GM18498 (cell line): ENCODE measurements around the gene KSR1.
"Not testable (repeated sequence)": the region's sequence is repeated elsewhere in the genome, so short reads cannot be mapped to it uniquely, and the experiment has no call there.

Experiments
- ATAC-seq: cut with Tn5 transposase; IDR thresholded peaks from one replicate; pipeline ENCODE4 v1.9.1; 2021; ENCODE audit warnings: mild to moderate bottlenecking, moderate library complexity; ENCODE audit not compliant: unreplicated experiment

KSR1 gene

GRCh38 chr17:27452828-27453227, 3.4 kb upstream of the KSR1 start:
- no peak for ATAC-seq

- no peak for ATAC-seq
These were observed 2.8 kb upstream of the KSR1 start for GRCh38 chr17:27453471-27453870.

- ATAC-seq = no peak
These were observed 2.2 kb upstream of the KSR1 start for GRCh38 chr17:27454089-27454488.

GRCh38 chr17:27455236-27455913, 873 bp upstream of the KSR1 start:
- ATAC-seq = no peak

GRCh38 chr17:27456681-27457359, 572 bp downstream of the KSR1 start:
- no peak for ATAC-seq

GRCh38 chr17:27457360-27457715, 1.1 kb downstream of the KSR1 start:
- no peak for ATAC-seq

GRCh38 chr17:27457731-27458523, 1.7 kb downstream of the KSR1 start:
- no peak for ATAC-seq

GRCh38 chr17:27458524-27458908, 2.3 kb downstream of the KSR1 start:
- no peak for ATAC-seq

GRCh38 chr17:27459433-27459832, 3.2 kb downstream of the KSR1 start:
- ATAC-seq = no peak

GRCh38 chr17:27460196-27460725, 4.0 kb downstream of the KSR1 start:
- ATAC-seq = no peak

- no peak for ATAC-seq
These were observed 5.1 kb downstream of the KSR1 start for GRCh38 chr17:27461192-27461859.

- no peak for ATAC-seq
These were observed 5.9 kb downstream of the KSR1 start for GRCh38 chr17:27462149-27462548.

GRCh38 chr17:27462714-27463113, 6.5 kb downstream of the KSR1 start:
- ATAC-seq = no peak

- no peak for ATAC-seq
These were observed 7.0 kb downstream of the KSR1 start for GRCh38 chr17:27463235-27463677.

GRCh38 chr17:27464019-27464418, 7.8 kb downstream of the KSR1 start:
- not testable (repeated sequence) for ATAC-seq

- ATAC-seq = no peak
These were observed 8.2 kb downstream of the KSR1 start for GRCh38 chr17:27464431-27464830.

GRCh38 chr17:27465875-27466274, 9.6 kb downstream of the KSR1 start:
- not testable (repeated sequence) for ATAC-seq

GRCh38 chr17:27466376-27466742, 10.1 kb downstream of the KSR1 start:
- ATAC-seq = peak; percentile 22

- peak; percentile 76 for ATAC-seq
These were observed 10.6 kb downstream of the KSR1 start for GRCh38 chr17:27466743-27467375.

- ATAC-seq = no peak
These were observed 13.0 kb downstream of the KSR1 start for GRCh38 chr17:27469256-27469655.
